T-helper 2 cell treated with Interferon-gamma antibody and Interleukin-4, amounts not matched to agents 5 μg/mL and 100 μg/mL, for 36 hours (primary cell): ENCODE data around the gene NFKBIE.
A peak's percentile ranks its signal among the peaks of the same experiment; 100 is the strongest.

Experiments used
- DNase-seq: peaks from one replicate; pipeline ENCODE4 v3.0.0; 2021; ENCODE audit warnings: low spot score
- H3K27ac Mint-ChIP-seq: one replicate; pipeline ENCODE4 v1.8.0; 2021; ENCODE audit warnings: mild to moderate bottlenecking, mixed read lengths
- H3K27me3 Mint-ChIP-seq: one replicate; pipeline ENCODE4 v1.8.0; 2021; ENCODE audit warnings: low read depth, mixed read lengths
- H3K36me3 Mint-ChIP-seq: one replicate; pipeline ENCODE4 v1.8.0; 2021; ENCODE audit warnings: low read depth, mixed read lengths
- H3K4me1 Mint-ChIP-seq: one replicate; pipeline ENCODE4 v1.8.0; 2021; ENCODE audit warnings: low read depth, mixed read lengths
- H3K4me3 Mint-ChIP-seq: one replicate; pipeline ENCODE4 v1.8.0; 2022; ENCODE audit warnings: mild to moderate bottlenecking, moderate library complexity, mixed read lengths
- H3K9me3 Mint-ChIP-seq: one replicate; pipeline ENCODE4 v1.8.0; 2021; ENCODE audit warnings: mixed read lengths

Gene NFKBIE

DNA sequence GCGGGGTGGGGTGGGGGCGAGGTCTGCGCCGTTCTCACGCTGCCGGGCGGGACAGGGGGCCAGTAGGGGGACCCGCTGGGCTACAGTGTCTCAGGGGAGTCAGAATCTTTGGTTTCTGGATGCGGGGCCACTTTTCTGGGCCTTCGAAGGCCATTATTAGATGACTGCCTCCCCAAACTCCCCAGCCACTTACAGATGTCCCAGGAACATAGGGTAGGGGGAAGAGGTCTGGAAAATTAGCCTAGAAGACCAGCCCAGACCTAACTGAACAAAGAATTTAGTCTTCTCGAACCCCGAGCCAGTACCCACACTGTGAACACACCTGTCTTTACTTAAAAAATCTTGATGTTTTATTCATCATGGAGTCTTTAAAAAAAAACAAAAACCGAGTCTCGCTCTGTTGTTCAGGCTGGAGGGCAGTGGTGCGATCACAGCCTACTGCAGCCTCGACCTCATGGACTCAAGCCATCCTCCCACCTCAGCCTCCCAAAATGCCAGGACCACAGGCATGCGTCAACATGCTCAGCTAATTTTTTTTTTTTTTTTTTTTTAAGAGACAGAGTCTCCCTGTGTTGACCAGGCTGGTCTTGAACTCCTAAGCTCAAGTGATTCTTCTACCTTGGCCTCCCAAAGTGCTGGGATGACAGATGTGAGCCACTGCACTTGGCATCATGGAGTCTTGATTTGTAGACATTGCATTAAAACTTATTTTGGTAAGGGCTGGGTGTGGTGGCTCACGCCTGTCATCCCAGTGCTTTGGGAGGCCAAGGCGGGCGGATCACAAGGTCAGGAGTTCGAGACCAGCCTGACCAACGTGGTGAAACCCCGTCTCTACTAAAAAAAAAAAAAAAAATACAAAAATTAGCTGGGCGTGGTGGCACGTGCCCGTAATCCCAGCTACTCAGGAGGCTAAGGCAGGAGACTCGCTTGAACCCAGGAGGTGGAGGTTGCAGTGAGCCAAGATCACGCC, 45.3 kb downstream of the NFKBIE start:
- Mint-ChIP-seq H3K27me3 (peaks cover 6% of the 10 kb centered on the region), H3K27ac (no peak overlapping the region), H3K9me3 (no peaks in the 10 kb centered on the region), H3K4me1 (peaks cover 32% of the 10 kb centered on the region), H3K36me3 (no peaks in the 10 kb centered on the region), H3K4me3 (no peak overlapping the region)
- DNase-seq: no peak

DNA sequence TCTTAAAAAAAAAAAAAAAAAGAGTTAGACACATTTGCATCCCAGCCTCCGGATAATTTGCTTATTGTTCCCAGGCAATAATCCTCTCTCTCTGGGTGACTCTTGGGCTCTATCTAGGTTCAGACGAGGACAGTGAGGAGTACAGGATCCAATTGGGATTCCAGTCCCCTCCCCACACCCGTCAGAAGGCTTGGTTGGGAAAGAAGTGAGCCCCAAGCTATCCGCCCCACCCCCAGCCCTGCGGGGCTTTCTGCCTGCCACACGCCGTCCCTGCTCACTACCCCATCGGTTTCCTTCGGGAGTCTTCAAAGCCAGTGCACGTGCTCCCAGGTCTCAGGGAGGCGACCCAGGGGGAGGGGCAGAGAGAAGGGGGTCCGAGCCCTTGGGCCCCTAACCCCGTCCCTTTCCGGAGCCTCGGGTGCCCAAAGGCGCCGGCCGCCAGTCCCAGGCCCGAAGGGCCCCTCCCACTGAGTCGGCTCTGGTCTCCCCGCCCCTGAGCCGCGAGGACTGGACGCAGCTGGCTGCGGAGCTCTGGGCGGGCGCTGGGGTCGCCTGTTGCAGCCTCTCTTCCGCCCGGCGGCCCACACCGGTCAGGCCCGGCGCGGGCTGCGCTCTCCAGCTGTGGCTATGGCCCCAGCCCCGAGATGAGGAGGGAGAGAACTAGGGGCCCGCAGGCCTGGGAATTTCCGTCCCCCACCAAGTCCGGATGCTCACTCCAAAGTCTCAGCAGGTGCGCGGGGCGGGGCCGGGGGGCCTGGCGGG, 46.1 kb downstream of the NFKBIE start:
- H3K4me3 Mint-ChIP-seq: peak overlapping the region; percentile 34

DNA sequence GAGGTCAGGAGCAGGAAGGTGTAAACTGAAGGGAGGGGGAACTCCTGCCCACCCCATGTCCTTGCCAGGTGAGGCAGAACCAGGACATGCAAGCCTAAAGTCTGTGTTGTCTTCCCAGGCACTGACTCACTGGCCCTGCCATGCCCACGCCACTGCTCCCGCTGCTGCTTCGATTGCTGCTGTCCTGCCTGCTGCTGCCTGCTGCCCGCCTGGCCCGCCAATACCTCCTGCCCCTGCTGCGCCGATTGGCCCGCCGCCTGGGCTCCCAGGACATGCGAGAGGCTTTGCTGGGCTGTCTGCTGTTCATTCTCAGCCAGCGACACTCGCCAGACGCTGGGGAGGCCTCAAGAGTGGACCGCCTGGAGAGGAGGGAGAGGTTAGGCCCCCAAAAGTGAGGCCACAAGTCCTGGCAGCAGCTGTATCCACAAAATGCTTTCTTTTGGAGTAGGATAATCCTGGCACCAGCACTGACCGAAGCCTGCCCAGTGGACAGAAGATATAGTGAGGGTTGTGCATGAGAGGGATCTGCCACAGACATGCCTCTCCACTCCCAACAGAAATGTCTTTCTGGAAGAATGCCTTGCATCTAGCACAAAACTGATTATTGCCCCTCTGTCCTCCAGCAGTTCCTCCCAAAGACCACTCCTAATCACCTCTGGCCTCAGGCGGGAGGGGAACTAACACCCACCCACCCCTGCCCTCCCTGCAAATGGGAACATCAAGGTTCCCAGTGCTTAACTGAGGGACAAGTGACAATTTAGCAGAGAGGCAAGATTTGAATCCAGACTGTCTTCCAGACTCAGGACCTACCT, 47.8 kb downstream of the NFKBIE start:
- no peak for DNase-seq
- Mint-ChIP-seq H3K27ac (no peak overlapping the region), H3K27me3 (peaks cover 6% of the 10 kb centered on the region), H3K4me1 (peaks cover 16% of the 10 kb centered on the region), H3K4me3 (no peak overlapping the region), H3K36me3 (no peaks in the 10 kb centered on the region), H3K9me3 (no peaks in the 10 kb centered on the region)

More for the DNA sequence above, 46.1 kb downstream of the NFKBIE start:
- peaks cover 6% of the 10 kb centered on the region for H3K27me3 Mint-ChIP-seq
- no peaks in the 10 kb centered on the region for H3K36me3 Mint-ChIP-seq
- peak; percentile 53 for DNase-seq
- no peaks in the 10 kb centered on the region for H3K9me3 Mint-ChIP-seq
- H3K4me1 Mint-ChIP-seq: peaks cover 23% of the 10 kb centered on the region
- H3K27ac Mint-ChIP-seq: no peak overlapping the region

DNA sequence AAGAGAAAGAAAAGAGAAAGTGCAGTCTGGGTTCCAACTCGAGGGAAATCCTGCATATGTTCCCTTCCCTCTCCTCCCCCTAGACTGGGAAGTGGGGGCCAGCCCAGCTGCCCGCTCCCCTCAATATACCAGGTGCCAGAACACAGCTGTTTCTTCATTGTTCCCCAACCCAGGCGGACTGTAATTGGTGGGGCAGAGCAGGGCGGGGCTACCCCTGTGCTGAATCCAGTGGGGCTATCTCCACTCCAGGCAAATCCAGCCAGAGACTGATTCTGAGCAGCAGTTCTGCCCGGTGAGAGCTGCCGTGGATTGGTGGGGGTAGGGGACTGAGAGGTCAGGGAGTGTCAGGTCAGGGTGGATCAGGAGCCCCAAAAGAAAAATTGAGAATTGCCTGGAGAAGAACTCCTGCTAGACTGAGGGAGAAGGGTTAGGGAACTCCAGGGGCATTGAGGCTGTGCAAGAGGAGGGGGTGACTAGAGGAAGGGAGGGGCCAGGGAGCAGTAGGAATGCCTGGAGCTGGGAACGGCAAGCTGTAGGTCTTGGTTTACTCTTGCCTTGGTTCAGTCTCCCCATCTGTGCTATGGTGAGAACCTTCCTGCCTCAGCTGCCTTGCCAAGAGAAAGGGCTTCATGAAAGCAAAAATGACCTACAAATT, 48.5 kb downstream of the NFKBIE start, which contains the start of gene MYMX:
MYMX (plus strand) TSS at position 250 of the 655 bp plus-strand sequence. CDS start 546 bp downstream, outside the sequence.
- no peaks in the 10 kb centered on the region for H3K36me3 Mint-ChIP-seq
- H3K27me3 Mint-ChIP-seq: peaks cover 6% of the 10 kb centered on the region
- no peak within 1 kb of the TSS for H3K27ac Mint-ChIP-seq
- no peak for DNase-seq
- no peak within 1 kb of the TSS for H3K4me3 Mint-ChIP-seq
- no peaks in the 10 kb centered on the region for H3K9me3 Mint-ChIP-seq
- H3K4me1 Mint-ChIP-seq: peaks cover 15% of the 10 kb centered on the region

DNA sequence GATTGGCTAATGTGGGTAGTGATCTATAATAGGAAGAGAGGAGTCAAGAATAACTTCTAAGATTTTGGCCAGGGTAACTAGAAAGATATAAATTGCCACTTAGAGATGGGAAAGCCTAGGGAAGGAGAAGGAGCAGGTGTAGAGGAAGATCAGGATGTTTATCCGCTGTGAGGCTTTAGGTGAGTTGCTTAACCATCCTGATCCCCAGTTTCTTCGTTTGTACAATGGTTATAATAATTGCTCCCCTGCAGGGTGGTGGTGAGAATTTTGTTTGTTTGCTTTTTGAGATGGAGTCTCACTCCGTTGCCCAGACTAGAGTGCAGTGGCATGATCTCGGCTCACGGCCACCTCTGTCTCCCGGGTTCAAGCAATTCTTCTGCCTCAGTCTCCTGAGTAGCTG, 51.0 kb downstream of the NFKBIE start:
- H3K4me1 Mint-ChIP-seq: peaks cover 8% of the 10 kb centered on the region
- no peaks in the 10 kb centered on the region for H3K9me3 Mint-ChIP-seq
- no peak for DNase-seq
- peaks cover 9% of the 10 kb centered on the region for H3K27me3 Mint-ChIP-seq
- H3K36me3 Mint-ChIP-seq: no peaks in the 10 kb centered on the region
- no peak overlapping the region for H3K4me3 Mint-ChIP-seq
- no peak overlapping the region for H3K27ac Mint-ChIP-seq

DNA sequence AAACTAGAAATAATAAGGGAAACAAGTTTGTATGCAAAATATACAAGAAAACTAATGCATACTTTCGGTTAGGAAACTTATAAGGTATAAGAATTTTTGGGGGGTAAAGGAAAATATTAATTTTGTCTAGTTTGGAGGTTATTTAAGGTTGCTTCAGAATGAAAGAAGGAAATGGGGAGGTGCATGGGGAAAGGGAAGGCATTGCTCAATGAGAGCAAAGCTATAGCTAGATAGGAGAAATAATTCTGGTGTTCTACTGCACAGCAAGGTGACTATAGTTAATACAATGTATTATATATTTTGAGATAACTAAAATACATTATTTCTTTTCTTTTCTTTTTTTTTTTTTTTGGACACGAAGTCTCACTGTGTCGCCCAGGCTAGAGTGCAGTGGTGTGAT, 54.1 kb downstream of the NFKBIE start:
- Mint-ChIP-seq H3K9me3 (no peaks in the 10 kb centered on the region), H3K36me3 (no peaks in the 10 kb centered on the region), H3K4me3 (no peak overlapping the region), H3K4me1 (no peaks in the 10 kb centered on the region), H3K27ac (no peak overlapping the region), H3K27me3 (peaks cover 9% of the 10 kb centered on the region)
- no peak for DNase-seq
